Endometrial microvascular endothelial cells (primary cell): Measurements from ENCODE around the gene GPR55. TPM values are rescaled to one million over a fixed set of nuclear protein-coding genes. Genes with fewer than 3 reads are reported as not detected.

ENCODE experiments used
- in situ Hi-C: cut with HindIII; loops from 2 replicates; pipeline ENCODE4 v1.10.0; 2017; ENCODE audit warnings: low sequenced_read_pairs, low pct_unique_long_range_greater_than_20kb; ENCODE audit errors: inconsistent ontology term
- total RNA-seq: library from RNA; depleted of rRNA; stranded (reverse); fragments of >200 nt; gene quantifications from one replicate; pipeline ENCODE4 v1.2.3, GENCODE V29; 2015; ENCODE audit errors: inconsistent ontology term

Gene GPR55
- total RNA-seq, 1 donor from 2014 or later = not detected

- in situ Hi-C loops = no loop called here
Measured at GRCh38 chr2:230875347-230876315, 49.4 kb downstream of the GPR55 start.

- in situ Hi-C loops = no loop called here
Measured at GRCh38 chr2:230874876-230875275, 50.2 kb downstream of the GPR55 start.

- in situ Hi-C loops = no loop called here
Measured at GRCh38 chr2:230874456-230874855, 50.6 kb downstream of the GPR55 start.

DNA sequence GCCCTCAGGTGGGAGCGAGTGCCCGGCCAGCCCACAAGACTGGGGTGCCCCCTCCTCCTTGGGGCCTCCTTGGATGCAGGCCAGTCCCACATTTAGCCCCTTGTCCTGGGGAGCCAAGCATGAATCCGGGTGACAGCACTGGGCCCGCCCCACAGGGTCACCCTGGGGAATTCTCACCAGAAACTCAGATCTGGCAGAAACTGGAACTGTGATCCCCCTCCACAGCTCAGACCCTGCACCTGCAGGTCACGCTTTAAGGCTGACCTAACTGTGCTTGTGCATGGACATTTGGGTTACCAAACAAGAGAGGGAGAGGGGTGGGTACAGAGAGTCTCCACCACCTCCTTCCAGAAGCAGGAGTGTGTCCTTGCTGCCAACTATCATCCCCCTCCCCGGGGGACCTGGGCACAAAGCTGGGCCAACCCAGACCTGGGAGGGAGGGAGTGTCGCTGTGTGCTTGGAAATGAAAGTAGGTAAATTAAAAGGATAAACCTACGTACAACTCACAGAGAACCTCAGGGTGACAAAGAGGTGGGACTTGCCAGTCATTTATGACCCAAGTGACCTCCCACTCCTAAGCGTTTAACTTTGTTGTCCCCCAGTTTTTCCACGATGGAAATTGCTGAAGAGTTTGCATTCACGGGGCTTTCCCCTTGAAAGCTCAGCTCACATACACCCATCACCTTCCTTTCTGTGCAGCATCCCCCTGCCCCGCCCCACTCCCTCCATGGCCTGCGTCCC is 51.2 kb downstream of the GPR55 start:
- in situ Hi-C loops = no loop called here

- in situ Hi-C loops = no loop called here
Measured at GRCh38 chr2:230872968-230873660, 51.9 kb downstream of the GPR55 start.

- in situ Hi-C loops = no loop called here
Measured at GRCh38 chr2:230872151-230872967, 52.7 kb downstream of the GPR55 start.

DNA sequence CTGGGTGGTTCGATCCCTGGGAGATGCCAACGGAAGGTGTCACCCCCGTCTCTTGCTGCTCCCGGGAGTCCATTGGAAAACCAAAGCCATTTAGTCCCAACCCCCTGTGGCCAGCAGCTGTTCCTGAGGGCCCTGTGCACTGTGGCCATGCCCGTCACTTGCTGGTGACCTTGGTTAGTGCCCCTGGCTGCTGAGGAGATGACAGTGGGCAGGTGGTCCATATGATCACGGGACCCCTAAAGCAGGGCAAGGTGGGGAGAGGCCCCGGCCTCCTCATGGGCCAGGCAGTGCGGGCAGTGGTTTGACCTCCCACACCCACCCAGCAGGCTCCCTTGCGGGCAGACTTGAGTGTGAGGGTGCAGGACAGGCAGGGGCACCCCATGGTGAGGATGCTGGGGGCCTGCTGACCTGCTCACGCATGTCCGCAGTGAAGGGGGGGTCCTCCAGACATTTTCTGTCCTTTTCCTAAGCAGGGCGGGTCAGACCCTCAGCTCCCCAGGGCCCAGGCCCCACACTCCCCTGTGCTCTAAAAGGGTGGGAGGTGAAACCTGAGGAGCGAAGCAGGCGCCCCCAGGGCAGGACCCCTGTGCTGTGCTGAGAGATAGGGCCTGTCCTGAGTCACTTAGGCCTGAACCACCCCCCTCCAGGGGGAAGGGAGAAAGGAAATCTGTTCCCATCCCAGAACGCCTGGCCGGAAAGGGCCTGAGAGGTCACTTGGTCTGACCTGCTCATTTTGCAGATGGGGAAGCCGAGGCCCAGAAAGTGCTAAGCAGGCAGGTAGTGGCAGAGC is 53.5 kb downstream of the GPR55 start:
- in situ Hi-C loops = no loop called here

- in situ Hi-C loops = no loop called here
Measured at GRCh38 chr2:230870544-230871360, 54.3 kb downstream of the GPR55 start.

DNA sequence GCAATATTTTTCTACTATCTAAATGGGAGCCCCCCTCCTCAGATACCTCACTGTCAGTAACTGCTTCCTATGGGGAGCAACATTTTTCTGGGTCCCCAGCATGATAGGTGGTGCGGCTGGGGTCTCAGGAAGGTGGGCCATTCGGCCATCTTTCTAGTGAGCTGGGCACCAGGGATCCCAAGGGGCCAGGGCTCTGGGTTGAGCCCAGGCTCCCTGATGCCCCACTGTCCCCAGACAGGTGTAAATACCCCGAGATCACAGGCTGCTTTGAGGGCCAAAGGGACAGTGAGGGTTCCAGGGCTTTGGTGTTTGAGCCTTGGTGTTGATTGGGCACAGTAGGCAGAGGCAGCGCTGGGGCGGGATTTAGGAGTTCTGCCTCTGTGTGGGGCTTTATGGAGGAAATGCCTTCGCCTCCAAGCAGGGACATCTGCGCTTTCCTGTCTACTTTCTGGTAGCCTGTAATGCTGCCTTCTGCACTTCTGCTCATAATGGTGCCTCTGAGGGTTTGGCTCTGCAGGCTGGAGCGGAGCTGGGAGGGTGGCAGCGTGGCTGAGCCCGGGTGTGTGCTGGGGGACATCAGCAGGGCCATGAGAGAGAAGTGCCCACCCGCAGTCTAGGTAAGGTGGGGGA is 55.0 kb downstream of the GPR55 start:
- in situ Hi-C loops = no loop called here

- in situ Hi-C loops = no loop called here
Measured at GRCh38 chr2:230868947-230869913, 55.8 kb downstream of the GPR55 start.

DNA sequence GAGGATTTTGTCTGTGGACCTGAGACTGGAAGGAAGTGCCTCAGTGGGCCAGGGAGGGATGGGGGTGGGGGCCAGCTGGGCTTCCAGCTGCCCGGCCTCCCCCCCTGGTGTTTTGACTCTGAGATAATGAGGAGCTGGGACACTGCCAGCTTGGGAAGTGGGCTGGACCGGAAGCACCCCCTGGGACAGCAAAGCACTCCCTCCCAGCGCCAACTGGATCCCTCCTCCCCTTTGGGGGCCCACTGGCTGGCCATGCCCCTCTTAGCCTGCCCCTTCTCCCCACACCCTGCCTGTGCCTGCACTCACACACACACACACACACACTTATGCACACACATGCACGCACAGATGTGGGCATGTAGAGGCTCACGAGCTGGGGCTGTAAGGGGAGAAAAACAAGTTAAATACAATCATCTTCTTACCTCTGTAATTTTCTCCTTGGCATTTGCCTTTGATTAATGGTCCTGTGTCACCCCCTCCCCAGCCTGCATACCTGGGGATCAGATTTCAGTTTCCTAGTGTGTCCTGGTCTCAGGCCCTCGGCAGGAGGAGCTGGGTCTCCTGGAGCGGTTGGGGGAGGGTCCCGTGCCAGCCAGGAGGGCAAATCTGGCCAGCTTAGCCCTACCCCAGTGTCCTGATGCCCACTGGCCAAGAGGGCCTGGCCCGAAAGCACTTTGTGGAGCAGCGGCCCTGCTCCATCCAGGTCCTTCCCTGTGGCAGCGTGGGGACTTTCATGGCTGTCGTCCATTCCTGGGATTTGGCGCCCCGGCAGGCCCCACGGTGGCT is 56.7 kb downstream of the GPR55 start:
- in situ Hi-C loops = no loop called here

- in situ Hi-C loops = no loop called here
Measured at GRCh38 chr2:230866756-230867523, 58.1 kb downstream of the GPR55 start.

- in situ Hi-C loops = no loop called here
Measured at GRCh38 chr2:230865766-230866755, 59.0 kb downstream of the GPR55 start.
